GM18505 (cell line): ENCODE measurements around the gene GRM7.

ENCODE experiments used
- ATAC-seq: cut with Tn5 transposase; IDR thresholded peaks from one replicate; pipeline ENCODE4 v1.9.1; 2021; ENCODE audit not compliant: unreplicated experiment
- POLR2A ChIP-seq: IDR thresholded peaks from 4 replicates; pipeline ENCODE4 v1.6.1; 2011; ENCODE audit warnings: borderline replicate concordance; ENCODE audit not compliant: insufficient read depth, insufficient read length; ENCODE audit errors: extremely low read depth

Gene GRM7

GRCh38 chr3:7444886-7445285 is 584.0 kb downstream of the GRM7 start:
- TF ChIP-seq POLR2A = no peak
- ATAC-seq = no peak

DNA sequence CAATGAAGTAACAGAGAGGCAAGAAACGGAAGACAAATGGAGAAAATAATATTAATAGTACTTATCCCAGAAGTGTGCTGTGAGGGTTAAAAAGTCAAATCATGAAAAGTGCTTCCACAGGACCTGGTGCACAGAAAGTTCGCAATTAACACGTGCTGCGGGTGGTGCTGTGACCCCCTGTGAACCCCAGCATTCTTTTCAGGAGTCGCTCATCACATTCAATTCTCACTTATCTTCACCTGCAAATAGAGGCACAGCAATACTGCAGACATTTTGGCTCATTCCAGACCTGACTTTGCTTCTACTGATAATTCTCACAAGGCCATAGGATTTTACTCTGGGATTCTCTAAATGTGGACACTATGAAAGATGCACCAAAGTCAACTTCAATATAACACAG is 584.4 kb downstream of the GRM7 start:
- no peak for ATAC-seq
- TF ChIP-seq POLR2A = no peak

DNA sequence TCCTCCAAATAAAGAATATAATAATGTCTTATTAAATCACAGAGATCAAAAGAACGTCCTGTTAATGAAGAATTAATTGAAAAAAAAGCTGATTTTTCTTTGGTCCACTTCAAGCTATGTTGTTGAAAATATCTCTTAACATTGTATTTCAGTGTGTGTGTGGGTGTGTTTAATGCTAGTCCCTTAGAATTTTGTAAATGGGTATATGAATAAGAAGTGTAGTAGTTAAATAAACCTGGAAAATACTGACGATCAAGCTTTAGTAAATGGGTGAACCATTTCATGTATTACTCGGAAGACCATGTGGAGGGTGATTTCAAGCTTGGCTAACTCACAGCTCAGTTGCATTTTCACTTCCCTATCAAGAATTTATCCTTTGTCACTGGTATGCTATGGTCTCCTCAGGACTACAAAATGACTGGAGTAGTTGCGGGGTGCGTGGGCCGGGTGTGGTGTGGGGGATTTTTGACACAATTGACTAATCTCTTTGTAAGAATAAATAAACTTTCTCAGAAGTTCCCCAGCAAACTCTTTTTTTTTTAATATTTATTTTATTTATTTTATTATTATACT is 586.4 kb downstream of the GRM7 start:
- no peak for TF ChIP-seq POLR2A
- peak; percentile 100 for ATAC-seq

DNA sequence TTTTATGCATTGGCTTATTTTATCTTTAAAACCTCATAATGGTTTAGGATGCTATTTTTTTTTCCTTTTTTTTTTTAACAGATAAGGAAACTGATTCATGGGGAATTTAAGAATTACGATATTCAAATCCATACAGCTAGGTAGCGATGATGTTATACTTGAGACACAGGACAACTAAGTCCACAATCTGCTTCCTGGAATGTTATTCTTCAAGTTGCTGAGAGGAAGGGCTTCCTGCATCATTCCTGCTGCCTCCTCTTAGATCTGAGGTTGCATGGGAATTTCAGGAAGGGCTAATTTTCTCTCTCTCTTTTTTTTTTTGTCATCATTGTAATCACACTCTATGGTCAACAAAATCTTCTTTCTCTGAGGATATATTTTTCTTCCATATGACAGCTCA is 595.5 kb downstream of the GRM7 start:
- TF ChIP-seq POLR2A = no peak
- no peak for ATAC-seq

DNA sequence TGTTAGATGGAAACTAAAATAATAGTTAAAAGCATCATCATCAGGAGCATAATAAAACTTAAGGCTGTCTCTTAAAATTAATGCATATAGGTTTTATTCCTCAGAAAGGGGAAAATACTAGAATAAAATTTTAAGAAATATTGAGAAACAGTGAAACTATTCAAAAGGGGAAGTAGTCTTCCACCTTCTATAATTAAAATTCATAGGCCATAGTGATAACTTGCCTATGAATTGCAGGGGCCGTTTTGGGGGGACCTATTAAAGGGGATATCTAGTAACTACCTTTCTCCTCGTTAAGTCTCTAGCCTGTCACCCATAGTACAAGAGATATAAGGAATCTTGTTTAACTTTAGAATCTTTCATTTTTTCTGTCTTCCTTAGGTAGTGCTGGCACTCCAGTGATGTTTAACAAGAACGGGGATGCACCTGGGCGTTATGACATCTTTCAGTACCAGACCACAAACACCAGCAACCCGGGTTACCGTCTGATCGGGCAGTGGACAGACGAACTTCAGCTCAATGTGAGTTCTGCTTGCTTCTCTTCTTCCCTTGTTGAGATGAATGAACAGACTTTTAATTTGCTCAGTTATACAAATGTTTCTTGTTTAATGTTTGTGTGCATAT is 600.4 kb downstream of the GRM7 start:
- no peak for TF ChIP-seq POLR2A
- peak; percentile 71 for ATAC-seq

DNA sequence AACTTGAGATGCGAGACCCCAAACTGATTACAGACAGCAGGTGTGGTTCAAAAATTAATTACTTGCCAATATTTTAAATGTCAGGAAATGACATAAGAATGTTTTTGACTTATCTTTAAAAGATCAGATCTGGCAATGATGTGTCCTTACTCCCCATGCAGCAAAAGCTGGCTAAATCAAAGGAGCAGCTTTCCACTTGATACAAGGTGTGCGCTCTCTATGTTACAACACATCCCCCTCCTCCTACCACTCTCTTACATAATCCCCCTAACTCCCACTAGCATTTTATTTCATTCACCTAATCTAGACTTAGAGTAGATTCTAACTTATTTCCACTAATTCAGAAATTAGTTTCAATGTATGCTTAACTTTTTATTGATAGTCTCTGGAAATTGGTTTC is 609.0 kb downstream of the GRM7 start:
- no peak for TF ChIP-seq POLR2A
- no peak for ATAC-seq

- ATAC-seq = no peak
- TF ChIP-seq POLR2A = no peak
Measured at GRCh38 chr3:7484636-7485035, 623.7 kb downstream of the GRM7 start.

- no peak for TF ChIP-seq POLR2A
- no peak for ATAC-seq
Measured at GRCh38 chr3:7487763-7488162, 626.8 kb downstream of the GRM7 start.

- TF ChIP-seq POLR2A = no peak
- ATAC-seq = no peak
Measured at GRCh38 chr3:7489417-7489816, 628.5 kb downstream of the GRM7 start.

- no peak for ATAC-seq
- TF ChIP-seq POLR2A = no peak
Measured at GRCh38 chr3:7498715-7499114, 637.8 kb downstream of the GRM7 start.

GRCh38 chr3:7503431-7503830 is 642.5 kb downstream of the GRM7 start:
- ATAC-seq = no peak
- TF ChIP-seq POLR2A = no peak

DNA sequence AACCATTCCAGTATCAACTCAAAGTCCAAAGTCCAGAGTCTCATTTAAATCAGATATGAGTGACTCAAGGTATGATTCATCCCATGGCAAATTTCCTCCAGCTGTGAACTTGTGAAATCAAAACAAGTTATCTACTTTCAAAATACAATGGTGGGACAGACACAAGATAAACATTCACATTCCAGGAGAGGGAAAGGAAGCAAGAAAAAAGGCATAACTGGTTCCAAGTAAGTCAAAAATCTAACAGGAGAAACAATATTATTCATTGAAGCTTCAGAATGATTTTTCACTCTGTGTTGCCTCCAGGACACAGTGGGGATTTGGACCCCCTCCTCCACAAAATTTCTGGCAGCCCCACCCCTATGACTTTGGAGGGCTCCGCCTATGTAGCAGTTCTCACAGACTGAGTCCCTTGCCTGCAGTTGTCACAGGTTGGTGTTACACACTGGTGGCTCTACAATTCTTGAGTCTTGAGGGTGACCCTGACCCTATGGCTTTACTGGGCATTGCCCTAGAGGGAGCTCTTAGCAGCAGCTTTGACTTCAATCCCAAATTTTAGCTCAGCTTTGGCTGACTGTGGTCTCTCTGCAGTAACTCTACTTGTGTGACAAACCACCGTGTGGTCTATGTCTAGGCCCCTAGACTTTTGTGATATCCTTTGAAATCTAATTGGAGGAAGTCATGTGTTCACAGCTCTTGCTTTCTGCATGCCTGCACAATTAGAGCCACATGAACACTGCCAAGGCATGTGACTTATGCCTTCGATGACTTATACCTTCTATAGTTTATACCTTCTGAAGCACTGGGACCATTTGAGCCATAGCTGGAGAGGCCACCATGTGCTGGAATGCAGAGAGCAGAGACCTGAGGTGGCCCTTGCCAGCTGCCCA is 644.2 kb downstream of the GRM7 start:
- ATAC-seq = no peak
- TF ChIP-seq POLR2A = no peak

DNA sequence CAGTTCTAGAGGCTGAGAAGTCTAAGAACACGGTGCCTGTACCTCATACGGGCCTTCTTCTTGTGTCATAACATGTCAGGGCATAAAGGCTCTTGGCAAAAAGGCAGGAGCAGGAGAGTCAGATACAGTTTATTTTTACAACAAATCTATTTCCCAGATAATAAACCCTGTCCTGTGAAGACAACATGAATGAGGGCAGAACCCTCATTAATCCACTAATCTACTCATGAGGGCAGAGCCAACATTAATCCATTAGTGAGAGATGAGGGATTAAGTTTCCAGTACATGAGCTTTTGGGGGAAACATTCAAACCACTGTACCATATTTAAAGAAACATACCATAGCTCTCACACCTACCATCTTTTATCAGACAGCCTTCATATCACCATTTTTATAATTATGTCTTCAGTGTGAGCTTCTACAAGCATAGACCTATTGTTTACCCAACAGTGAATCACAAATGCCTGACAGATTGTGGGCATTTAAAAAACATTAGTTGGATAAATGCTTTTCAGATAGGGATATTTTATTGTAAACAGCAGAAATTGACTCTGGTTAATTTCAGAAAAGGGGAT is 645.8 kb downstream of the GRM7 start:
- TF ChIP-seq POLR2A = no peak
- ATAC-seq = no peak
